Activated CD4-positive, alpha-beta T cell treated with anti-CD3 and anti-CD28 coated beads, Interleukin-2, amount 50 U/mL, for 24 hours (primary cell): ENCODE data around the gene RCAN2.
"Not testable (repeated sequence)": the region's sequence is repeated elsewhere in the genome, so short reads cannot be mapped to it uniquely, and the experiment has no call there.

Source experiments
- DNase-seq, 2 donors: peaks; one replicate each; pipeline ENCODE4 v3.0.0-alpha.2; 2020; ENCODE audit warnings: low read depth in 1 of 2, low spot score in 1 of 2

Gene RCAN2

DNA sequence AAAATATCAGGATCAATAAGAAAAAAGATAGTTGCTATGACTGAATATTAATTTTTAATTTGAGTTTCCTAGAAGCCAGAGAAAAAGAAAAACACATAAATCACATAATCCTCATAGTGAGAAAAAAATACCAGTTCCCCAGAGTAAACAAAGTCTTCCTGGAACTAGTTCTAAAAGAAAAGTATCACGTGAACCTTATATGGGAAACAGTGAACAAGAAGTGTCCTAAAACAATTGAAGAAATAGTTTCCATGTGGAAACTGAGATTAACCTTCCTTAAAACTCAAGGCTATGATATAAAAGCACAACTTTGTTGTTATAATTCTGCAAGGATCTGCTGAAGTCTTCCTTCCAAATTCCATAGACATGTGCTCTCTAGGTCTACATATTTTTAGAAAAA, 50.6 kb downstream of the RCAN2 start:
- DNase-seq, result no peak

- DNase-seq, result no peak
Measured at GRCh38 chr6:46440141-46440540, 51.1 kb downstream of the RCAN2 start.

DNA sequence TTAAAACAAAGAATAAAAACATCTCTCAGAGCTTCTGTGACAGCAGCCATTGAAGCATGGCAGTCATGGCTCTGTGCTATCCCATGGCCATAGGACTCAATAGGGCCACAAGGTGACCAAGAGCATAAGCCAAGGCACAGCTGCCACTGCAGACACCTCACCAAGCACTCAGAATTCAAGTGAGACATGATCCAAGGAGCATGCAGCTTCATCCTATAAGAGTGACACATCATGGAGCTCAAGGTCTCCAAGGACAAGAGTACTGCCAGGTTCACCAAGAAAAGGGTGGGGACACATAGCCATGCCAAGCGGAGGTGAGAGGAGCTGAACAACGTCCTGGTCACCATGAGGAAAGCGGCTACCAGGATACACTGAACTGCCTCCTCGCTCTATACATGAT, 53.0 kb downstream of the RCAN2 start:
- DNase-seq, result no peak

- DNase-seq, result no peak
Measured at GRCh38 chr6:46437671-46438221, 53.5 kb downstream of the RCAN2 start.

GRCh38 chr6:46422619-46423018, 68.6 kb downstream of the RCAN2 start:
- no peak for DNase-seq

DNA sequence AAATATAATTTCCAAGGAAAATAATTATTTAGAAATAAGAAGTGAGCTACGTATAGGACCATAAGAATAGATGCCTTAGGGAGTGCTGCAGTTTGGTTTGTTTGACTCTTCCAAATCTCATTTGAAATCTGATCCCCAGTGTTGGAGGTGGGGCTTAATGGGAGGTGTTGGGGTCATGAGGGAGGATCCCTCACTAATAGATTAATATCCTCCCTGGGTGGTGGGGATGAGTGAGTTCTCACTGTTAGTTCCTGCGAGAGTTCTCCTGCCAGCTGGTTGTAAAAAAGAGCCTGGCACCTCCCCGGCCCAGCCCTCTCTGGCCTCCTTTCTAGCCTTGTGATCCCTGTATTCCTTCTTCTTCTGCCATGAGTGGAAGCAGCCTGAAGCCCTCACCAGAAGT, 69.3 kb downstream of the RCAN2 start:
- no peak for DNase-seq

DNA sequence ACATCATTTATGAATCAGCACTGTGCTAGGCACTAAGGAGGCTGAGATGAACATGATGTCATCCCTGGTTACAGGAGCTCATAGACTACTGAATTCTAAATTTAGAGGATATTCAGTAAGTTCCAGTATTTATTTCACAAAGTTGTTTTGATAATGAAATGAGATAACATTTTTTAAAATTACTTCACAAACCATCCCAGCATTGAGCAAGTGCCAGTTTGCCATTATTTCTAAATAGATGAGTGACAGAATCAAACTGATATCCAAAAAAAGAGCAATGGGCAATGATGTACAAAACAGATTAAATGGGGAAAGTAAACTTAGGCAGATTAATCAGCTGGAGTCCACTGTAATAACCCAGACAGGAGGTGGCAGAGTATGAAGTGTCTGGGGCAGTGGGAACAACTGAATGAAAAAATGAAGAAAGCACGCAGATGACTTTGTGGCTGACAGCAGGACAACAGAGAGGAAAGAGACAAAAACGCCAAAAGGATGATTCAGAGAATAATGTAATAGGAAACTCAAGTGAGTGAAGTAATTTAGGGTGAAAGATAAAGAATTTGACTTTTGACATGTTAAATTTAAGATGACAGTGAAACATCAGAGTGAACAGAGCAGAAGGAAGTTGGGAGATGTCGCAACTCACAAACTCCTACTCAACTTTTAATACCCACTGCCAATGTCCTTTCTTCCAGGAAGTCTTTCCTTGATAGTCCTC, 70.2 kb downstream of the RCAN2 start:
- no peak for DNase-seq

DNA sequence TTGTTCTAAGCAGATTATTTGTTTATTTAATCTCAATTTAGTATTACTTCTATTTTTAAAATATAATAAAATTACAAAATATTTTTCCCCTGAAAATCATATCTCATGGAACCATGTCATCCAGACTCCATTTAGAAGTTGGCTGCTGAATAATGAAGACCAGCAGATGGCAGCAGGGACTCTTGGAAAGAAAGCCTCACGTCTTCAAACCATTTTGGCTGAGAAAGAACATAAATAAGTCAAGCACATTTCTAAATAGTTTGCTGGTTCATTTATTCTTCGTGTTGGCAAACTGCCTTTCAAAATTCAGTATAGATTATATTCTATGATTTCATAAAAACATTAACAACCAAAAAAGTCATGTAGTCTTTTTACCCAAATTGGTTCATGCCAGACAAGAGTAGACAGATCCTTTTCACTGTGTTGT, 71.7 kb downstream of the RCAN2 start:
- peak in 1 of 2 donors; percentile 5 for DNase-seq

DNA sequence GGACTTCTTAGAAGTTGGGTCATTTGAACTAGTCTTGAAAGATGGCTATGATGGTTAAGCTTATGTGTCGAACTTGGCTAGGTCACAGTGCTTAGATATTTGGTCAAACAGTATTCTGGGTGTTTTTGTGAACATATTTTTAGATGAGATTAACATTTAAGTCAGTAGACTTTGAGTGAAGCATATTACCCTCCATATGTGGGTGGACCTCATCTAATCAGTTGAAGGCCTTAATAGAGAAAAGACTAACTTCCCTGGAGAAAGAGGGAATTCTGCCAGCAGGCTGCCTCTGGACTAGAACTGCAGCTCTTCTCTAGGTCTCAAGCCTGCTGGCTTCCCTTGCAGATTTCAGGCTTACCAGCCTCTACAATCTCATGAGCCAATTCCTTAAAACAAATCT, 76.9 kb downstream of the RCAN2 start:
- DNase-seq, result no peak

DNA sequence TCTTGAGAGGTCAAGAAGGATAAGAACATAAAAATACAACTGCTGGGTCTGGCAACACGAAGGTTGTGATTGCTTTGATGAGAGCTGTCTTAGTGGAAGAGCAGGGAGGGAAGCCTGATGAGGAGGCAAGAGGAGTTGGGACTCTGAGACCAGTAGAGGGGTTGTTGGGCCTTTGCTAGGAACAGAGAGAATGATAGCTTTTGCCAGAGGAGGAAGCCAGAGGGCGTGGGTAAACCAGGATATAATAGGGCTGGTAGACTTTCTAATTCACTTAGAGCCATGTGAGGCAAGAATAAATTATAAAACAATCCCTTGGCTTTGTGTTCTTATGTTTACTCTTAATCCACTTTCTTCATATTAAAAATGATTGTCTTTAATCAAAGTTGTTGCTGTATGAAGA, 78.6 kb downstream of the RCAN2 start:
- DNase-seq, result no peak

DNA sequence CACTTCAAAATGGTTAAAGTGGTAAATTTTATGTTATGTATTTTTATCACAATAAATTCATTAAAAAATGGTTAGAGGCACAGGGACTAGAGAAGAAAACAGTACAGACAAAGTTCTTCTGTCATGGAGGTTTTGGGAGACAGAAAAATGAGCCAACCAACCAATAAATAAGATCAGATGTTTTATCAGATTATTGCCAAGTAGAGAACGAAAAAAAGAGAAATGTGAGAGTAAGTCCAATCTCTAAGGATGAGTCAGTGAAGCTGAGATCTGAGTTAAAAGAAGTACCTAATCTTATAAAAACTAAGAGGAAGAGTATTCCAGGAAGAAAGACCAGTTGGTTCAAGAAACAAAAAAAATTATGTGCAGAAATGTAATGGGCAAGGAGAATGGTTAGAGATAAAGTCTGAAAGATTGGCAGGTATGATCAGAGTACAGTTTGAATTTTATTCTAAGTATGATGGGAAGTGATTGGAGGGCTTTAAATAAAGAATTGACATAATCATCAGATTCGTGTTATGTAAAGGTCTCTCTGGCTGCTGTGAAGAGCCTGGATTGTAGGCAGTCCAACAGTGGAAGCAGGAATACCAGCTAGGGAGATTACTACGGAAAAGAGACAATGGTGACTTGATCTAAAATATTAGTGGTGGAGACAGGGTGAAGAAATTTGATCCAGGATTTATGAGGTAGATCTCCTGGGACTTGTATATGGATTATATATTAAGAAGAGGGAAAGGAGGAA, 79.6 kb downstream of the RCAN2 start:
- DNase-seq, result no peak

DNA sequence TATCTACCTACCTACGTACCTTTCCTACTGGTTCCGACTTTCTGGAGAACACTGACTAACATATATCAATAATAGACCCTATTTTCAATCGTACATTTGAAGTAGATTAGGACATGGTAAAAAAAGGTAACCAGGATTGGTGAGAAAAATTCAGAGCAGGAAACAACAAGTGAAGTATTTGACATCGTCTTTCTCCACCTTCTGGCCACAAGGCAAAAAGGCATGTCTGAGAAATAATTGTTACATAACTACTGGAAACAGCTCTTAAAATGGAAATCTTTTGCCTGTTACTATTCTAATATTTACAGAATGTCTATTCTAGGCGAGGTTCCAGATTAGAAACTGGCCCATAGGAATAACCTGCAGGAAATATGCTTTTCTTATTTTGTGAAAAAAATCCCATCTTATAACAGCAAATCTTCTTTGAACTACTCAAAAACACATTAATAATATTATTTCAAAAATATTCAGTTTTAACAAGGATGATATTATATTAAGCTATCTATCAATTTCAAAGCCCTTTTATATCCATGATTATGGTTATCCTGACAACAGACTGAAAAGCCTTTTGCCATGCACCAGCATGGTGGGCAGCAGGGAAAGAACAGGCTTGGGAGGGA, 80.8 kb downstream of the RCAN2 start:
- DNase-seq, result no peak

GRCh38 chr6:46407776-46408530, 83.3 kb downstream of the RCAN2 start:
- no peak for DNase-seq

- DNase-seq, result no peak
Measured at GRCh38 chr6:46407246-46407645, 84.0 kb downstream of the RCAN2 start.

DNA sequence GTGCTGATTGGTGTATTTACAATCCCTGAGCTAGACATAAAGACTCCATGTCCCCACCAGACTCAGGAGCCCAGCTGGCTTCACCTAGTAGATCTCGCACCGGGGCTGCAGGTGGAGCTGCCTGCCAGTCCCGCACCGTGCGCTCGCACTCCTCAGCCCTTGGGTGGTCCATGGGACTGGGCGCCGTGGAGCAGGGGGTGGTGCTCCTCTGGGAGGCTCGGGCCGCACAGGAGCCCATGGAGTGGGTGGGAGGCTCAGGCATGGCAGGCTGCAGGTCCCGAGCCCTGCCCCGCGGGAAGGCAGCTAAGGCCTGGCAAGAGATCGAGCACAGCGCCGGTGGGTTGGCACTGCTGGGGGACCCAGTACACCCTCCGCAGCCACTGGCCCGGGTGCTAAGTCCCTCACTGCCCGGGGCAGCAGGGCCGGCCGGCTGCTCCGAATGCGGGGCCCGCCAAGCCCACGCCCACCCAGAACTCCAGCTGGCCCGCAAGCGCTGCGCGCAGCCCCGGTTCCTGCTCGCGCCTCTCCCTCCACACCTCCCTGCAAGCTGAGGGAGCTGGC, 85.5 kb downstream of the RCAN2 start:
- DNase-seq, result not testable (repeated sequence)

DNA sequence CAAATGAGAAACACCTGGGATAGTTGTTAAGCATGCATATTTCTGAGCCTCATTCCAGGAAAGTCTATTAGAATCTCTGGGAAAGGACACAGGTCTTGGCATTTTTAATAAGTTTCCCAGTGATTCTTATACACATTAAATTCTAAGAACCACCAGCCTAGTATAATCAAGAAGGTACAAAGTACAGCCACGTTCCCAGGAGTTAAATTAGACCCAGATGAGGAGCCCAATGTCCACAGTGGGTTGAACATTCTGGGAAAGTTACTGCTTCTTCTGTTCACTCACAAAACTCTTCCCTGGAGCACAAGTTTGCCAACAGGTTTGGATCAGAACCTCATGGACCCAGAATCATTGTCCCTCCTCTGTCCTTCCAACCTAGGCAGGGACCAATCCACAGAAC, 90.4 kb downstream of the RCAN2 start:
- DNase-seq, result no peak

DNA sequence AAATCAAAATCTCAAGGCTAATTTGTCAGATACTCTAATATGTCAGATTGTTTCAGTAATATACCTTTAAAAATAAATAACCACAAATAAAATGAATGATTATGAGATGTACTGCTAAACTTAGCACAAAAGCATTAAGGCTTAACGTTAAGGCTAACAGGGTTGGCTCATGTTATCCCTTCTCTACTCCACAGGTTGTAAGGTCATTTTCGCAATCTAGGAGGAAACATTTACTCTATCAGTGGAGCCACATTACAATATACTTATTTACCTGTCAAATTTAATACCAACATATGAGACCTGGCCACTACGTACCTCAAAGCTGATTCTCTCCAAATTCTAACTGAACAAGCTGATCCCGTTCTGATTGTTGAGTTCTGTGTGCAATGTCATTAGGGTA, 95.7 kb downstream of the RCAN2 start:
- no peak for DNase-seq

DNA sequence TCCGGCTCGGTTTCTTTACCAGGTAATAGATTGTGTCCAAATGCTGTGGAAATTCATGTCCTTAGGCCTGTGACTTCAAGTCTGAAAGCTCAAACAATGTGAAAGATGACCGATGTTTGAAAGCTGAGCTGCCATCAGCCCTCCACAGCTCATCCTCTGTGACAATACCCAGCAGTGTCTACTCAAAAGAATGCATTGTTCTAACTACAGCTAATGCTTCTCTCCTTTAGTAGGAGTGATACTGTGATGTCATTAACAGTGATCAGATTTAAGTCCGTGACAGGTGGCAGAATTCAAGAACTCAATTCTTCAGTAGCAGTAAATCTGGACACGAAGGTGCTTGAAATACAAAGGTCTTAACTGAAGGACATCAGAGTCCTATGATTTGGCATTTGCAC, 97.3 kb downstream of the RCAN2 start:
- no peak for DNase-seq

- no peak for DNase-seq
Measured at GRCh38 chr6:46393161-46393939, 97.9 kb downstream of the RCAN2 start.

DNA sequence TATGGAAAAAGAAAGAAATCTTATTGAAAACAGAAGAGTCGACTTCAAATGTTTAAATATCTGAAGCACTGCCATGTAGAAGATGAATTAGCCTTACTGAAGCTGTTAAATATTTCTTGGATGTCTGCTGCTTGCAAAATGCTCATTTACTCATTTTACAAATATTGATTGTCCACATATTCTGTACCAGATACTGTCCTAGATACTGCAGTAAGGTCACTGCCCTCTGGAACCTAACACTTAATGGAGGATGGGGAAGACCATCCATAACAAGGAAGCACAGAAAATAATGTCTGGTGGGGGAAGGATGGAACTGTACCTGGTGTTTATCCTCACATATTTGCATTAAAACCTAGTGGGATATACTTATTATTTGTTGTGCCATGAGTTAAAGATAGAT, 99.0 kb downstream of the RCAN2 start:
- no peak for DNase-seq
